ENCODE measurements around the gene KCNIP1.

- TF ChIP-seq CTCF (IDR thresholded peaks at IDR 0.05; ENCODE audit: insufficient read depth, low read length, poor library complexity, severe bottlenecking) (no peak), EZH2phosphoT487 (conservative IDR thresholded peaks at IDR 0.05; ENCODE audit: low read length) (no peak)
Measured at GRCh38 chr5:170538696-170539586, 35.1 kb downstream of the KCNIP1 start.

All from SU-DHL-6 (cell line).